ENCODE measurements around the gene HOXA3. TPM values are rescaled to one million over a fixed set of nuclear protein-coding genes. Genes with fewer than 3 reads are reported as not detected.

HOXA3 gene
- total RNA-seq, 1 experiment from 2014 or later, result not detected

GRCh38 chr7:27130540-27131389 lies 21.6 kb downstream of the HOXA3 start, which contains the start of gene HOXA4 (continued):
- TF ChIP-seq CBFB (CRISPR knock-in tag; IDR thresholded peaks at IDR 0.05; ENCODE audit: low read depth) (no peak), AR (CRISPR knock-in tag; IDR thresholded peaks at IDR 0.05) (no peak), ELF4 (CRISPR knock-in tag; IDR thresholded peaks at IDR 0.05; ENCODE audit: low read depth) (no peak), SMAD3 (CRISPR knock-in tag; IDR thresholded peaks at IDR 0.05; ENCODE audit: borderline replicate concordance) (no peak), KAT7 (CRISPR knock-in tag; IDR thresholded peaks at IDR 0.05; ENCODE audit: borderline replicate concordance) (no peak), FOXP1 (CRISPR knock-in tag; IDR thresholded peaks at IDR 0.05; ENCODE audit: borderline replicate concordance) (no peak), TP53 (CRISPR knock-in tag; IDR thresholded peaks at IDR 0.05) (no peak), MYBL2 (CRISPR knock-in tag; IDR thresholded peaks at IDR 0.05) (no peak), IRF1 (CRISPR knock-in tag; IDR thresholded peaks at IDR 0.05) (no peak), MAX (CRISPR knock-in tag; IDR thresholded peaks at IDR 0.05) (no peak; the same call in 1 of the 2 replicates), ATF2 (CRISPR knock-in tag; IDR thresholded peaks at IDR 0.05; ENCODE audit: borderline replicate concordance, low read depth) (no peak), ATF1 (CRISPR knock-in tag; IDR thresholded peaks at IDR 0.05) (no peak), ARID4B (CRISPR knock-in tag; IDR thresholded peaks at IDR 0.05; ENCODE audit: borderline replicate concordance) (peak; percentile 50; the same call in 1 of the 2 replicates), ZBTB21 (CRISPR knock-in tag; IDR thresholded peaks at IDR 0.05; ENCODE audit: borderline replicate concordance) (no peak)

Data from WTC11 (cell line).